Mesenchymal stem cell (in vitro differentiated cells and primary cell): ENCODE measurements around the gene NIM1K.

ENCODE experiments used
- DNase-seq: peaks from one replicate; pipeline ENCODE4 v3.0.0-alpha.2; 2013
- H2AFZ ChIP-seq: one replicate; pipeline ENCODE4 v1.6.1; 2013; ENCODE audit warnings: low read depth, mild to moderate bottlenecking, control low read depth, inconsistent platforms, low read length, moderate library complexity
- H2AK5ac ChIP-seq: 2 replicates; pipeline ENCODE4 v1.6.1; 2013; ENCODE audit warnings: low read length, moderate library complexity, mild to moderate bottlenecking, inconsistent platforms; ENCODE audit not compliant: severe bottlenecking
- H2BK120ac ChIP-seq: one replicate; pipeline ENCODE4 v1.6.1; 2013; ENCODE audit warnings: low read depth, mild to moderate bottlenecking, inconsistent platforms, low read length, moderate library complexity
- H2BK12ac ChIP-seq, 2 experiments: one replicate each; pipeline ENCODE4 v1.6.1; 2013; ENCODE audit warnings: inconsistent platforms in 2 of 2, low read length in 2 of 2, mild to moderate bottlenecking in 2 of 2, moderate library complexity in 2 of 2, control low read depth in 1 of 2
- H2BK15ac ChIP-seq: one replicate; pipeline ENCODE4 v1.6.1; 2013; ENCODE audit warnings: mild to moderate bottlenecking, low read depth, inconsistent platforms; ENCODE audit not compliant: poor library complexity, severe bottlenecking
- H2BK5ac ChIP-seq: 2 replicates; pipeline ENCODE4 v1.6.1; 2013; ENCODE audit warnings: low read depth, mild to moderate bottlenecking, low read length, control low read depth, inconsistent platforms; ENCODE audit not compliant: poor library complexity, severe bottlenecking
- H3K14ac ChIP-seq, 2 experiments: one replicate each; pipeline ENCODE4 v1.6.1; 2013; ENCODE audit warnings: inconsistent platforms in 2 of 2, low read length in 2 of 2, control low read depth in 1 of 2, mild to moderate bottlenecking in 1 of 2, moderate library complexity in 1 of 2
- H3K18ac ChIP-seq, 2 experiments: one replicate each; pipeline ENCODE4 v1.6.1; 2013; ENCODE audit warnings: inconsistent platforms in 2 of 2, low read length in 2 of 2, control low read depth in 1 of 2, low read depth in 1 of 2, mild to moderate bottlenecking in 1 of 2
- H3K23ac ChIP-seq, 2 experiments: one replicate each; pipeline ENCODE4 v1.6.1; 2013; ENCODE audit warnings: inconsistent platforms in 2 of 2, low read length in 2 of 2, mild to moderate bottlenecking in 2 of 2, moderate library complexity in 2 of 2, control low read depth in 1 of 2
- H3K27ac ChIP-seq: 2 replicates; pipeline ENCODE4 v1.5.1; 2013; ENCODE audit warnings: mild to moderate bottlenecking, moderate library complexity, low read length, control low read depth, inconsistent platforms; ENCODE audit not compliant: poor library complexity, severe bottlenecking
- H3K27me3 ChIP-seq, 2 experiments: 2 replicates each; pipeline versions ENCODE4 v1.6.1 to v1.7.0; 2013; ENCODE audit warnings: low read length in 2 of 2, mild to moderate bottlenecking in 2 of 2, moderate library complexity in 2 of 2, control low read depth in 1 of 2, inconsistent platforms in 1 of 2; ENCODE audit not compliant: control insufficient read depth in 1 of 2, insufficient read depth in 1 of 2
- H3K36me3 ChIP-seq, 2 experiments: 2 replicates each; pipeline versions ENCODE4 v1.6.1 to v1.7.0; 2013; ENCODE audit warnings: low read length in 2 of 2, control low read depth in 1 of 2, inconsistent platforms in 1 of 2, low read depth in 1 of 2, mild to moderate bottlenecking in 1 of 2; ENCODE audit not compliant: insufficient read depth in 2 of 2, control insufficient read depth in 1 of 2
- H3K4ac ChIP-seq, 2 experiments: one replicate each; pipeline ENCODE4 v1.6.1; 2013; ENCODE audit warnings: inconsistent platforms in 2 of 2, low read length in 2 of 2, mild to moderate bottlenecking in 2 of 2, moderate library complexity in 2 of 2, control low read depth in 1 of 2, low read depth in 1 of 2
- H3K4me1 ChIP-seq: 2 replicates; pipeline ENCODE4 v1.6.1; 2013; ENCODE audit warnings: low read depth, low read length, control low read depth; ENCODE audit not compliant: control insufficient read depth, insufficient read depth
- H3K4me2 ChIP-seq: 2 replicates; pipeline ENCODE4 v1.6.1; 2013; ENCODE audit warnings: low read length, mild to moderate bottlenecking, inconsistent platforms; ENCODE audit not compliant: poor library complexity, severe bottlenecking
- H3K4me3 ChIP-seq, 2 experiments: 2 replicates each; pipeline versions ENCODE4 v1.5.1 to v1.7.0; 2013; ENCODE audit warnings: low read length in 2 of 2, mild to moderate bottlenecking in 2 of 2, control low read depth in 1 of 2, low read depth in 1 of 2; ENCODE audit not compliant: insufficient read depth in 1 of 2
- H3K79me1 ChIP-seq: replicated peaks from 2 replicates; pipeline ENCODE4 v1.6.1; 2013; ENCODE audit warnings: mild to moderate bottlenecking, control low read depth, low read length, inconsistent platforms; ENCODE audit not compliant: poor library complexity, severe bottlenecking
- H3K9ac ChIP-seq: 2 replicates; pipeline ENCODE4 v1.7.0; 2013; ENCODE audit warnings: mild to moderate bottlenecking, low read length, moderate library complexity
- H3K9me3 ChIP-seq: 2 replicates; pipeline ENCODE4 v1.7.0; 2013; ENCODE audit warnings: mild to moderate bottlenecking, low read length; ENCODE audit not compliant: control insufficient read depth
- H4K8ac ChIP-seq: one replicate; pipeline ENCODE4 v1.6.1; 2013; ENCODE audit warnings: inconsistent platforms, mild to moderate bottlenecking, low read length, moderate library complexity
- H4K91ac ChIP-seq: one replicate; pipeline ENCODE4 v1.6.1; 2013; ENCODE audit warnings: mild to moderate bottlenecking, low read length, inconsistent platforms
- WGBS: methylation state at CpG from one replicate; pipeline ENCODE4 v1.1.7; 2013; ENCODE audit warnings: mixed read lengths; 5-methylcytosine and 5-hydroxymethylcytosine counted together

NIM1K gene

DNA sequence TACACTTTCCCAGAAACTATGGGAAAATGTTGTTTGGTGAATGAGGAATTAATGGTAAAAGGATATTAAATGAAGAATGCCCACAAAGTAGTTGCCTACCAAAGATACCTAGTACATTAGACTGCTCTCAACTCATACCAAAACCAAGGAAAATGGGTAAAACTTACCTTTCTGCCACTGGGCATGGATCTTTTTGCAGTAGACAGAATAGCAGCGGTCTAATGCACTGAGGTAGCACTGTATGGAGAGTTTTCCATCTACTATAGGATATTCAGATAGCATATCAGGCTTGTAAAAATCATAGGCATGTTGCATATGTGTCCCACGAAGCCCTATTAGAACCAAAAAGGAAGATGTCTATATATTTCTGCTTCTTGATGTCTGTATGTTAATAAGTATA lies 104.8 kb downstream of the NIM1K start:
- Histone ChIP-seq H2BK5ac (no peak overlapping the region), H2AK5ac (no peak overlapping the region), H3K79me1 (peaks cover 10% of the 10 kb centered on the region), H3K9ac (no peak overlapping the region), H3K9me3 (no peaks in the 10 kb centered on the region), H2BK12ac (no peak overlapping the region), H3K4me3 (no peak overlapping the region), H2BK120ac (no peak overlapping the region), H3K23ac (no peak overlapping the region), H3K14ac (no peak overlapping the region), H3K36me3 (peaks cover 6 to 93% of the 10 kb centered on the region in 2 experiments), H3K27ac (no peak overlapping the region), H2BK15ac (no peak overlapping the region), H3K27me3 (no peaks in the 10 kb centered on the region), H4K91ac (no peak overlapping the region), H3K18ac (no peak overlapping the region), H4K8ac (no peak overlapping the region), H3K4ac (no peak overlapping the region), H3K4me1 (peaks cover 2% of the 10 kb centered on the region), H3K4me2 (no peak overlapping the region), H2AFZ (no peak overlapping the region)
- 100% methylated on average over 1 of the region's 2 CpGs for WGBS
- no peak for DNase-seq

DNA sequence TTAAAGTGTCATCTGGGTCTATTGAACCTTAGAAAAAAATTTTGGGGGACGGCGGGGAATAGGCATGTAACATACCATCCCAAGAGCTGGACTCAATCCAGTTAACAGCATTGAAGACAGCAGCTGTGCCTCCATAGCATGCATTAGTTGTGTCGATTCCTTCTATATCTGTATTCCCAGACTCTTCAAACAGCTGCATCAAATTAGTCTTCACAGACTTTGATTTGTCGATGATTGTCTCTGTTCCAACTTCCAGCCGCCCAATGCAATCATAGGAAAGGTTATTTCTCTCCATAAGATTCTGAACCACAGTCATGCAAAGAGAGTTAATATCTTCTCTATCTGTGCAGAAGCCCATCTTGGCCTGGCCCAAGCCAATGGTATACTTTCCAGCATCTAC lies 106.4 kb downstream of the NIM1K start:
- Histone ChIP-seq H2BK15ac (no peak overlapping the region), H4K8ac (no peak overlapping the region), H2BK120ac (no peak overlapping the region), H3K79me1 (peaks cover 8% of the 10 kb centered on the region), H3K18ac (no peak overlapping the region), H3K27ac (no peak overlapping the region), H3K36me3 (peaks cover 6 to 95% of the 10 kb centered on the region in 2 experiments), H4K91ac (no peak overlapping the region), H3K23ac (no peak overlapping the region), H2AFZ (no peak overlapping the region), H3K14ac (no peak overlapping the region), H3K4me2 (no peak overlapping the region), H3K9ac (no peak overlapping the region), H3K27me3 (no peaks in the 10 kb centered on the region), H3K9me3 (no peaks in the 10 kb centered on the region), H2BK12ac (no peak overlapping the region), H2BK5ac (no peak overlapping the region), H2AK5ac (no peak overlapping the region), H3K4me3 (no peak overlapping the region), H3K4ac (no peak overlapping the region), H3K4me1 (peaks cover 2% of the 10 kb centered on the region)
- no peak for DNase-seq
- WGBS: 96% methylated on average over 5 of the region's 5 CpGs

DNA sequence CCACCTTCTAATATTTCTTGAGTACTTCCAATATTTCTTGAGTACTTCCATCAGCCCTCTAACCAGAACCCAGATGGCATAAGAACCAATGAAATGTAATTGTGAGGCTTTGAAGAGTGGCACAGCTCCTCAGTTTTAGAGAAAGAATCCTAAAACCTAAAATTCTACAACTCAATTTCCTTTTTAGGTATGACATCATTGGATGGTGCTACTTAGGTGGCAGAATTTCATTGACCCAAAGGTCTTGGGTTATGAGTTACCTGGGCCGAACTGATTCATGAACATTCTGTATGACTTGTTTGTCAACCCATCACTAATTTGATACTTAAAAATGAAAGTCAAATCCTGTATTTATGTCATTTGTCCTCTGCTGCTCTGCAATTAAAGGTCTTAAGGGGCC lies 108.1 kb downstream of the NIM1K start:
- H3K79me1 ChIP-seq: peaks cover 8% of the 10 kb centered on the region
- WGBS: no CpG with 5 or more reads among the region's 1 CpG

DNA sequence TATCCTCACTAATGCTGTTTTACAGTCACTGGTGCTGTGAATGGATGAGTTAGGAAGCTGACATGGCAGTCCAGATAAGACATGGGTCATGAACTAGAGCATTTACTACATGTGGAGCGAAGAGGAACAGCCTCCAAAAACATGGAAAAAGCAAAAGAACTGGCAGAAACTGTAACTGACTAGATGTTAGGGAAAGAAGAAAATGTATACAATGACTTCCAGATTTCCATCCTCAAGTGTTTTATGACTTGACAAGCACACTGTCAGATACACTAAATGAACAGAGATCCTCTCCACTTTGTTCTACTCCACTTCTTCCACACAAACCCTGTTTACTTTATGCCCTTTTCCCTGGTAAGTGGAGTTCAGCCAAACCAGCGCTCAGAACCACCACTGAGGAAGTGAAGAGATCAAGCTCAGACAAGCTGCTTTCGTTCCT lies 109.6 kb downstream of the NIM1K start:
- 28% methylated on average over 2 of the region's 3 CpGs for WGBS
- H3K4me3 ChIP-seq: no peak overlapping the region
- peaks cover 6% of the 10 kb centered on the region for H3K79me1 ChIP-seq

More for the DNA sequence above, 108.1 kb downstream of the NIM1K start:
- Histone ChIP-seq H4K91ac (no peak overlapping the region), H3K4me2 (no peak overlapping the region), H3K18ac (no peak overlapping the region), H3K9me3 (no peaks in the 10 kb centered on the region), H2BK12ac (no peak overlapping the region), H2BK5ac (no peak overlapping the region), H2BK120ac (no peak overlapping the region), H3K4me1 (peaks cover 2% of the 10 kb centered on the region), H3K14ac (no peak overlapping the region), H2AFZ (no peak overlapping the region), H3K27me3 (no peaks in the 10 kb centered on the region), H3K27ac (no peak overlapping the region), H4K8ac (no peak overlapping the region), H3K36me3 (peaks cover 6 to 88% of the 10 kb centered on the region in 2 experiments), H2AK5ac (no peak overlapping the region), H3K9ac (no peak overlapping the region), H3K4ac (no peak overlapping the region), H2BK15ac (no peak overlapping the region), H3K4me3 (no peak overlapping the region), H3K23ac (no peak overlapping the region)
- no peak for DNase-seq

More for the DNA sequence above, 109.6 kb downstream of the NIM1K start:
- no peaks in the 10 kb centered on the region for H3K9me3 ChIP-seq
- H3K36me3 ChIP-seq: peaks cover 6 to 76% of the 10 kb centered on the region in 2 experiments
- H3K14ac ChIP-seq: no peak overlapping the region
- no peak overlapping the region for H2AFZ ChIP-seq
- no peak overlapping the region for H4K91ac ChIP-seq
- no peak overlapping the region for H3K9ac ChIP-seq
- H3K27ac ChIP-seq: no peak overlapping the region
- H3K4me1 ChIP-seq: no peaks in the 10 kb centered on the region
- H3K4me2 ChIP-seq: no peak overlapping the region
- no peak overlapping the region for H4K8ac ChIP-seq
- H3K27me3 ChIP-seq: no peaks in the 10 kb centered on the region
- H3K4ac ChIP-seq: no peak overlapping the region
- H2BK12ac ChIP-seq: no peak overlapping the region
- no peak overlapping the region for H3K23ac ChIP-seq
- no peak overlapping the region for H2AK5ac ChIP-seq
- no peak overlapping the region for H2BK15ac ChIP-seq
- H2BK120ac ChIP-seq: no peak overlapping the region
- H2BK5ac ChIP-seq: no peak overlapping the region
- no peak overlapping the region for H3K18ac ChIP-seq
- peak; percentile 64 for DNase-seq
